Fibroblast of lung (primary cell): Measurements from ENCODE around the gene JAKMIP3.

Experiments
- CTCF ChIP-seq, 2 donors: IDR thresholded peaks in 1 of 2; conservative IDR thresholded peaks in 1 of 2; 1 replicate in 1 of 2; 2 replicates in 1 of 2; pipeline ENCODE4 v1.5.1; 2011 to 2012; ENCODE audit warnings: low read length in 2 of 2, control low read depth in 1 of 2, inconsistent platforms in 1 of 2, low read depth in 1 of 2, mild to moderate bottlenecking in 1 of 2
- EZH2 ChIP-seq: IDR thresholded peaks from 2 replicates; pipeline ENCODE4 v1.5.1; 2012; ENCODE audit warnings: low read length, control low read depth, mild to moderate bottlenecking; ENCODE audit errors: missing control alignments

DNA sequence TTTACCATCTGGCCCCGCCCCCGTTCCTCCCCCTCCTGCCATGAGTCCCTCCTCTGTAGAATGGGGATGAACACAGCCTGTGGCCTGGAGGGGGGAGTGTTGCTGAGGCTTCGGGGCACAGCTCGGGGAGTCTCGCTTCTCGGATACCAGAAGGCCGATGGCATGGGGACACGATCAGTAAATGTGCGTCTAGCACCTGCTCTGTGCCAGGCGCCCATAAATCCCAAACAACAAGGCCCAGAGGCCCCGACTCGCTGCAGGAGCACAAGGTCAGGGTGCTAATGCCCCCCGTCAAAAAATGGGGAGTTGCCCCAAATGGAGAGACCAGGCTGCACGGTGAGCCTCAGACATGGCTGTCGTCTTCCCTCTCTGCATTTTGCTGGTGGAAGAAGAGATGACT, 40.7 kb downstream of the JAKMIP3 start:
- TF ChIP-seq CTCF (conservative IDR thresholded peaks at IDR 0.05 in 1 of 2, IDR thresholded peaks at IDR 0.05 in 1 of 2; ENCODE audit: low read depth in 1 of 2, low read length in 2 of 2) (no peak), EZH2 (no peak)
